H1 (cell line): ENCODE results near the gene SAT1. TPM values are rescaled to one million over a fixed set of nuclear protein-coding genes. Genes with fewer than 3 reads are reported as not detected.

Experiments used
- CTCF ChIA-PET: fragments of 300-600 bp; sonication (Branson Sonifier 250); formaldehyde crosslinking; loops from one replicate; lab custom pipeline; 2021; ENCODE audit not compliant: partially characterized antibody; lab: Charles Lee
- POLR2A ChIA-PET: fragments of 300-600 bp; sonication (Branson Sonifier 250); formaldehyde crosslinking; loops from one replicate; lab custom pipeline; 2021; ENCODE audit warnings: inconsistent platforms; ENCODE audit not compliant: partially characterized antibody; lab: Charles Lee
- DNase-seq, 2 experiments: peaks; one replicate each; pipeline versions ENCODE4 v3.0.0 to v3.0.0-alpha.2; 2010 to 2022; ENCODE audit warnings: low spot score in 2 of 2, low read depth in 1 of 2, mixed read lengths in 1 of 2
- FAIRE-seq: peaks from 2 replicates; lab custom pipeline; 2011; peaks lifted over from hg19 to GRCh38; lab: Jason Lieb, UNC
- H2AFZ ChIP-seq: 2 replicates; pipeline ENCODE4 v1.8.1; 2012; ENCODE audit warnings: low read length, inconsistent platforms
- H2AK5ac ChIP-seq: 2 replicates; pipeline ENCODE4 v1.6.1; 2013; ENCODE audit warnings: low read depth, low read length
- H2BK120ac ChIP-seq: replicated peaks from 2 replicates; pipeline ENCODE3; 2013; ENCODE audit warnings: low read depth, low read length, inconsistent platforms
- H2BK12ac ChIP-seq: 2 replicates; pipeline ENCODE4 v1.6.1; 2013; ENCODE audit warnings: low read depth, low read length
- H2BK15ac ChIP-seq: 2 replicates; pipeline ENCODE4 v1.6.1; 2013; ENCODE audit warnings: low read length
- H2BK20ac ChIP-seq: 2 replicates; pipeline ENCODE4 v1.6.1; 2013; ENCODE audit warnings: low read length
- H2BK5ac ChIP-seq: 2 replicates; pipeline ENCODE4 v1.6.1; 2013; ENCODE audit warnings: low read depth, low read length
- H3K14ac ChIP-seq: 2 replicates; pipeline ENCODE4 v1.6.1; 2013; ENCODE audit warnings: inconsistent platforms; ENCODE audit not compliant: insufficient read length
- H3K18ac ChIP-seq: 2 replicates; pipeline ENCODE4 v1.6.1; 2013; ENCODE audit warnings: low read length; ENCODE audit errors: extremely low read depth
- H3K23ac ChIP-seq: 2 replicates; pipeline ENCODE4 v1.6.1; 2013; ENCODE audit warnings: inconsistent platforms; ENCODE audit not compliant: insufficient read length
- H3K23me2 ChIP-seq: 2 replicates; pipeline ENCODE4 v1.6.1; 2013; ENCODE audit warnings: low read depth, low read length
- H3K27ac ChIP-seq: 2 replicates; pipeline ENCODE4 v1.6.1; 2011; ENCODE audit warnings: low read depth, low read length, inconsistent platforms
- H3K27me3 ChIP-seq, 4 experiments: replicated peaks in 1 of 4; 1 replicate in 1 of 4; 2 replicates in 3 of 4; pipeline versions ENCODE4 v1.6.1 to v1.8.1; 2011 to 2013; ENCODE audit warnings: low read length in 3 of 4, mild to moderate bottlenecking in 3 of 4, inconsistent platforms in 2 of 4, mixed read lengths in 2 of 4, moderate library complexity in 1 of 4; ENCODE audit not compliant: control insufficient read depth in 3 of 4, insufficient read depth in 3 of 4; ENCODE audit errors: extremely low read depth in 1 of 4
- H3K36me3 ChIP-seq, 4 experiments: 2 replicates each; pipeline versions ENCODE4 v1.6.1 to v1.8.1; 2011 to 2013; ENCODE audit warnings: mild to moderate bottlenecking in 4 of 4, low read length in 3 of 4, moderate library complexity in 2 of 4, control low read depth in 1 of 4, inconsistent platforms in 1 of 4; ENCODE audit not compliant: insufficient read depth in 4 of 4, control insufficient read depth in 2 of 4
- H3K4ac ChIP-seq: replicated peaks from 2 replicates; pipeline ENCODE3; 2013; ENCODE audit warnings: low read length, low read depth, mixed read lengths, inconsistent platforms; ENCODE audit not compliant: insufficient read length
- H3K4me1 ChIP-seq, 4 experiments: replicated peaks in 1 of 4; 1 replicate in 1 of 4; 2 replicates in 3 of 4; pipeline versions ENCODE4 v1.6.1 to v1.8.1; 2011 to 2013; ENCODE audit warnings: low read length in 3 of 4, inconsistent platforms in 2 of 4, mixed read lengths in 1 of 4; ENCODE audit not compliant: insufficient read depth in 4 of 4, control insufficient read depth in 3 of 4
- H3K4me2 ChIP-seq, 2 experiments: 2 replicates each; pipeline versions ENCODE4 v1.6.1 to v1.8.1; 2011 to 2013; ENCODE audit warnings: low read depth in 2 of 2, low read length in 2 of 2, control low read depth in 1 of 2, inconsistent platforms in 1 of 2, mild to moderate bottlenecking in 1 of 2; ENCODE audit not compliant: insufficient read depth in 1 of 2
- H3K4me3 ChIP-seq, 4 experiments: fragments of 200-600, 300-600 bp in 1 of 4; sonication (generic), shearing (Covaris generic), sonication (Bioruptor Twin) in 1 of 4; 2 replicates each; pipeline versions ENCODE4 v1.5.1 to v1.8.1; 2011 to 2016; ENCODE audit warnings: low read length in 4 of 4, low read depth in 3 of 4, control low read depth in 2 of 4, inconsistent platforms in 2 of 4, mild to moderate bottlenecking in 2 of 4, mixed read lengths in 1 of 4, moderate library complexity in 1 of 4; ENCODE audit not compliant: insufficient read depth in 2 of 4; ENCODE audit errors: extremely low read depth in 1 of 4
- H3K56ac ChIP-seq: replicated peaks from 2 replicates; pipeline ENCODE3; 2013; ENCODE audit warnings: low read depth, mild to moderate bottlenecking, mixed read lengths, low read length, inconsistent platforms; ENCODE audit not compliant: insufficient read length
- H3K79me1 ChIP-seq: 2 replicates; pipeline ENCODE4 v1.6.1; 2013; ENCODE audit warnings: low read depth, low read length, control low read depth
- H3K79me2 ChIP-seq, 2 experiments: 2 replicates each; pipeline versions ENCODE4 v1.6.1 to v1.8.1; 2012 to 2013; ENCODE audit warnings: low read length in 2 of 2, mild to moderate bottlenecking in 2 of 2, inconsistent platforms in 1 of 2; ENCODE audit not compliant: insufficient read depth in 2 of 2, control insufficient read depth in 1 of 2
- H3K9ac ChIP-seq, 4 experiments: replicated peaks in 1 of 4; 1 replicate in 1 of 4; 2 replicates in 3 of 4; pipeline versions ENCODE4 v1.6.1 to v1.8.1; 2011 to 2013; ENCODE audit warnings: low read depth in 3 of 4, low read length in 3 of 4, control low read depth in 2 of 4, mild to moderate bottlenecking in 2 of 4, moderate library complexity in 2 of 4, inconsistent platforms in 1 of 4; ENCODE audit errors: extremely low read depth in 1 of 4
- H3K9me3 ChIP-seq, 2 experiments: 2 replicates each; pipeline versions ENCODE4 v1.6.1 to v1.8.1; 2012 to 2013; ENCODE audit warnings: mild to moderate bottlenecking in 2 of 2, moderate library complexity in 2 of 2, control low read depth in 1 of 2, inconsistent platforms in 1 of 2, low read depth in 1 of 2, low read length in 1 of 2, mixed read lengths in 1 of 2; ENCODE audit not compliant: insufficient read depth in 2 of 2
- H4K20me1 ChIP-seq, 2 experiments: replicated peaks in 1 of 2; 2 replicates each; pipeline versions ENCODE3 to v1.8.1; 2011 to 2013; ENCODE audit warnings: inconsistent platforms in 2 of 2, low read length in 2 of 2, mild to moderate bottlenecking in 1 of 2; ENCODE audit not compliant: insufficient read depth in 2 of 2, control insufficient read depth in 1 of 2
- H4K5ac ChIP-seq: 2 replicates; pipeline ENCODE4 v1.6.1; 2013; ENCODE audit warnings: low read length, low read depth, mixed read lengths, inconsistent platforms; ENCODE audit not compliant: insufficient read length
- H4K8ac ChIP-seq: 2 replicates; pipeline ENCODE4 v1.8.0; 2013; ENCODE audit warnings: mild to moderate bottlenecking, moderate library complexity, low read length, inconsistent platforms; ENCODE audit not compliant: insufficient read depth; ENCODE audit errors: extremely low read depth
- H4K91ac ChIP-seq: replicated peaks from 2 replicates; pipeline ENCODE3; 2013; ENCODE audit warnings: low read length, mixed read lengths, inconsistent platforms; ENCODE audit not compliant: insufficient read length
- ASH2L ChIP-seq: fragments of 200-600, 300-600 bp; sonication (generic); IDR thresholded peaks from one replicate; pipeline ENCODE4 v1.7.1; 2017; ENCODE audit warnings: low read length
- BACH1 ChIP-seq: IDR thresholded peaks from 2 replicates; pipeline ENCODE4 v1.6.1; 2012; ENCODE audit warnings: low read length, improper control_type of control experiment
- CBX5 ChIP-seq: fragments of 300-800, 300-1000 bp; sonication (generic); IDR thresholded peaks from 2 replicates; pipeline ENCODE4 v1.7.1; 2016; ENCODE audit warnings: antibody characterized with exemption, low read length, low read depth
- CEBPB ChIP-seq: IDR thresholded peaks from 2 replicates; pipeline ENCODE4 v1.6.1; 2012; ENCODE audit warnings: low read depth, low read length
- CTBP2 ChIP-seq: IDR thresholded peaks from 2 replicates; pipeline ENCODE4 v1.7.0; 2011; ENCODE audit warnings: borderline replicate concordance, mild to moderate bottlenecking, moderate library complexity, mixed read lengths, low read length; ENCODE audit not compliant: insufficient read depth, insufficient read length
- JUN ChIP-seq: IDR thresholded peaks from 2 replicates; pipeline ENCODE4 v1.6.1; 2011; ENCODE audit warnings: low read depth, mild to moderate bottlenecking, improper control_type of control experiment, low read length
- KDM4A ChIP-seq: IDR thresholded peaks from one replicate; pipeline ENCODE4 v1.7.1; 2012; ENCODE audit warnings: low read depth, mild to moderate bottlenecking, moderate library complexity, low read length, inconsistent platforms; ENCODE audit not compliant: severe bottlenecking
- RFX5 ChIP-seq: IDR thresholded peaks from 2 replicates; pipeline ENCODE4 v1.6.1; 2011; ENCODE audit warnings: low read depth, low read length, improper control_type of control experiment, borderline replicate concordance
- SIRT6 ChIP-seq: IDR thresholded peaks from one replicate; pipeline ENCODE4 v1.7.1; 2012; ENCODE audit warnings: low read length, inconsistent platforms
- SUZ12 ChIP-seq: fragments of 200-600 bp; sonication (generic); IDR thresholded peaks from 2 replicates; pipeline ENCODE4 v1.6.1; 2012; ENCODE audit warnings: mild to moderate bottlenecking, inconsistent platforms, low read length, moderate library complexity, mixed read lengths
- TAF7 ChIP-seq: optimal IDR thresholded peaks from 2 replicates; pipeline ENCODE3; 2011; ENCODE audit warnings: low read depth, mild to moderate bottlenecking, inconsistent platforms, low read length, moderate library complexity, borderline replicate concordance
- YY1 ChIP-seq: IDR thresholded peaks from 2 replicates; pipeline ENCODE4 v1.6.1; 2011; ENCODE audit warnings: low read depth, mild to moderate bottlenecking, low read length
- polyA plus RNA-seq, 7 experiments: library from polyadenylated mRNA; depleted of rRNA in 3 of 7; stranded (reverse) in 5 of 7; unstranded in 2 of 7; fragments of >200 nt in 5 of 7; fragments of 200-250 nt in 2 of 7; gene quantifications; 1 replicate in 5 of 7; 2 replicates in 1 of 7; 4 replicates in 1 of 7; pipeline versions ENCODE4 v1.2.1 to v1.2.3, GENCODE V29; 2011 to 2013; ENCODE audit warnings: missing spikeins in 2 of 7, mixed read lengths in 2 of 7
- total RNA-seq: library from RNA; stranded (reverse); fragmentation: NEBNext Ultra II Directional; extraction: Animal tissue kit (Norgen Biotek cat#: 25700); gene quantifications from 2 replicates; pipeline ENCODE4 v1.2.1, GENCODE V29; 2021
- TF ChIP-seq, protein P1 (sequence below): IDR thresholded peaks from 2 replicates; pipeline ENCODE4 v1.6.1; 2011; ENCODE audit warnings: low read depth, mild to moderate bottlenecking, low read length; ENCODE audit not compliant: insufficient read depth

SAT1 gene
- total and polyA plus RNA-seq, 2 of the 8 experiments (the other 6 are each of a cell fraction or from before 2014, with no cell fraction given) = 29.2 to 36.8 TPM

- no peaks in the 10 kb centered on the region for H3K27me3 ChIP-seq
- no peak overlapping the region for H3K4me2 ChIP-seq
- no peak overlapping the region for H3K27ac ChIP-seq
- no peak overlapping the region for H2BK15ac ChIP-seq
- no peak overlapping the region for H4K5ac ChIP-seq
- H3K23me2 ChIP-seq = no peaks in the 10 kb centered on the region
- no peaks in the 10 kb centered on the region for H3K79me1 ChIP-seq
- H3K56ac ChIP-seq = no peak overlapping the region
- H3K36me3 ChIP-seq = no peaks in the 10 kb centered on the region
- no peak overlapping the region for H3K14ac ChIP-seq
- no peak for TF ChIP-seq SIRT6
- no peak for TF ChIP-seq CTBP2
- no peak for TF ChIP-seq TAF7
- no peak for TF ChIP-seq KDM4A
- no peak for TF ChIP-seq YY1
- no peak for TF ChIP-seq CBX5
- TF ChIP-seq CEBPB = no peak
- TF ChIP-seq SUZ12 = no peak
- no peak for TF ChIP-seq JUN
- TF ChIP-seq, protein P1, sequence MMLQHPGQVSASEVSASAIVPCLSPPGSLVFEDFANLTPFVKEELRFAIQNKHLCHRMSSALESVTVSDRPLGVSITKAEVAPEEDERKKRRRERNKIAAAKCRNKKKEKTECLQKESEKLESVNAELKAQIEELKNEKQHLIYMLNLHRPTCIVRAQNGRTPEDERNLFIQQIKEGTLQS = no peak
- no peak for TF ChIP-seq ASH2L
- TF ChIP-seq RFX5 = no peak
- no peak for TF ChIP-seq BACH1
- no peak overlapping the region for H2BK5ac ChIP-seq
- H3K23ac ChIP-seq = no peak overlapping the region
- DNase-seq (no peak), FAIRE-seq (no peak)
- no peak overlapping the region for H3K18ac ChIP-seq
- H2AFZ ChIP-seq = no peak overlapping the region
- ChIA-PET CTCF (no interaction called here), POLR2A (no interaction called here)
- no peak overlapping the region for H2BK12ac ChIP-seq
- no peaks in the 10 kb centered on the region for H4K20me1 ChIP-seq
- no peak overlapping the region for H4K8ac ChIP-seq
- no peak overlapping the region for H3K4ac ChIP-seq
- H2BK120ac ChIP-seq = no peak overlapping the region
- no peaks in the 10 kb centered on the region for H3K9me3 ChIP-seq
- no peak overlapping the region for H3K4me3 ChIP-seq
- H3K9ac ChIP-seq = no peak overlapping the region
- no peak overlapping the region for H2BK20ac ChIP-seq
- no peaks in the 10 kb centered on the region for H3K79me2 ChIP-seq
- H4K91ac ChIP-seq = no peak overlapping the region
- no peaks in the 10 kb centered on the region for H3K4me1 ChIP-seq
- H2AK5ac ChIP-seq = no peak overlapping the region
Observed at GRCh38 chrX:23825675-23826074, 42.7 kb downstream of the SAT1 start.
